ENCODE measurements around the gene ZFAND3.
A peak's percentile ranks its signal among the peaks of the same experiment; 100 is the strongest.

ZFAND3 gene

DNA sequence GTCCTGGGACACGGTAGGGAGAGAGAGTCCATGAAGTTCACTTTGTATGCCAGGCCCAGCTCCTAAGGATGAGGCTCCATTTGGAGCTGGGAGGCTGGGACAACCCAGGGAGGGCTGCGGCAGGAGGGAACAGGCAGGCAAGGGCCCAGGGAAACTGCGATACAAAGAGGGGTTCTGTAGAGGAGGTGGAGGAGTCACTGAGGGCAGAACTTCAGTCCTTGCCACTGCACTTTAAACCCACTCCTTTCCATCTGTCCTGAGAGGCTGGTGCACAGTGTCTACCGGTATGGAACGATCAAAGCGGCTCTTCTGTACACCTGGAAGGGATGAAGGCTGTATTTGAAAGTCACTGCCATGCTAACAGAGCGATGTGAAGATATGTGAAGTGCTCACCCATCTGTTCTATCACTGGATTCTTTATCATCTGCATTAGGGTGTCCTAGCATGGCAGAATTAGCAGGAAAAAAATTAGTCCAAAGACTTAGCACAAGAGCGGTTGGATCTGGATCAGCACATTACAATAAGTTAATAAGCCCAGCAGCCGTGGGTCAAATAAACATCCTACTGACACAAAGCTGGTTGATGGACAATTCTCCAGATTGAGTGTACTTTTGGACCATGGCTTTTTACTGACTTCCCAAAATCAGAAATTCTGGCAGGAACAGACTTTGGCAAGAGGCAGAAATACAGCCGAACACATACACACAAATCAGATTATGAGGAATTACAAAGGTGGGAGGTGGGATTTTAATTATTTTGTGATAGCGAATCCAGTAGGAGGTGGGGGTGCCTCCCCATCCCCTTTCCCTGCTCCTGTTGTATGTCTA, 20.9 kb upstream of the ZFAND3 start:
- no peak for DNase-seq (ENCODE audit: low read depth)

DNA sequence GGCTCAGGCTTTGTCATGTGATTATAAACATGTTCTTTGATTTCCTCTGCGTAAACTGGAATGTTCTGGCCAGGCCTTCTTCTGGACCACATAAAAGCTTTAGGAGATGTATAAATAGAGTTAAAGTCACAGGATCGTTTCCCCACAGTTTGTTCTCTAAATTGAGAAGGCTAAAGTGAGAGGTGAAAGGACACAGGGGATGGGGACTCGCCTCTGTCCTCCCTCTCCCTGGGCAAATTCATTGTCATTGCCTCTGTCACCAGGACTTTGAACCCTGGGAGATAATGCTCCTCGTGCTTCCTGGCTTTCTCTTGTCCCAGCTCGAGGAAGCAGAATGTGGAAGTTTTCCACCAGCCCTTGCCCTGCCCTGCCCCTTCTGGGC, 20.3 kb upstream of the ZFAND3 start:
- no peak for DNase-seq (ENCODE audit: low read depth)

DNA sequence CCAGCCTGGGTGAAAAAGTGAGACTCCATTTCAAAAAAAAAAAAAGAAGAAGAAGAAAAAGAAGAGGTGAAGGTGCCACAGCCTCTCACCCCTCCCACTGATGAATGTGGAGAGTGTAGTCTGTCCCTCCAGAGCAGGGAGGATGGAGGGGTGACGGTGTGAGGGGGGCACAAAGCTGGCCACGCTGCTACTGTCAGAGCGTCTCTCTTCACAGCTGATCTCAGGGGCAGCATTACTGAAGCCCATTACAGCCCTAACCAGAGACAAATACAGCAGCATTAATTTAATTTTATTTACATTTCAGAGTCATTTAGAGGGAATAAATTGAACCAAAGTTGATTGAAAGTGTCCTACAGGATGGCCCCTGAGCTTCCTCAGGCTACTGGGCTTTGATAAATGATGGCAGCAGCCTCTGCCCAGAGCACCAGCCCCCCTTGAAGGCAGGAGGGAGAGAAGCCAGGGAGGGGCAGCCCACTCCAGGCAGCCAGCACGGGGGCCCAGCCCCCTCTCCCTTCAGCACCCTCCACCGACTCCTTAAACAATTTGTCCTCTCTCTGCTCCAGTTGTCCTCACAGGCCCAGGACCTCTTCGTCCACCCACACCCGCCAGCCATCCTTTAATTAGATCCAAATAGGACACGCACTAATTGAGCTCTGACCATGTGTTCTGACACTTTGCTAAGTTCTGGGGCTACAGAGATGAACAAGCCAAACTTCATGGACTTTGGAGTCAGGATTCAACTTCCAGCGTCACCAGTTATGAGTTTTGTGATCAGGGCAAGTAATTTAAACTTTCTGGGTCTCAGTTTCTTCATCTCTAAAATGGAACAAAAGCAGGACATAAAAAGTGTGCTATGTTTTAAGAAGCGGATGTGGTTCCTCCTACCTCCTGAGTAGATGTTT, 18.6 kb upstream of the ZFAND3 start:
- no peak for DNase-seq (ENCODE audit: low read depth)

DNA sequence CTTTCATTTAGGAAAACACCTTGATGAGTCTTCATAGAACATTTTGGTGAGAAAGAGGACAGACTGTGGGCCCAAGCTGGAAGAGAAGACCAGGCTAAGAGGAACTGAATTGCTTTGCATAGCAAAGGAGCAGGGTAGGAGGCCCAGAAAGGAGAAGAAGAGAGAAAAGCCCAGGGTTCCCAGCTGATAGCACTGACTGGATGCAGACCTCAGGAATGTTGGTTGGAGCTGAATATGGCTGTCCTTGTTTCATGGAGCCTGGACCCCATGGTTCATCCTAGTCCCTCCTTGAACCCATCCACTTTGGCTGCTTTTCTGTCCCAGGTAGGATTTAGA, 18.0 kb upstream of the ZFAND3 start:
- no peak for DNase-seq (ENCODE audit: low read depth)

DNA sequence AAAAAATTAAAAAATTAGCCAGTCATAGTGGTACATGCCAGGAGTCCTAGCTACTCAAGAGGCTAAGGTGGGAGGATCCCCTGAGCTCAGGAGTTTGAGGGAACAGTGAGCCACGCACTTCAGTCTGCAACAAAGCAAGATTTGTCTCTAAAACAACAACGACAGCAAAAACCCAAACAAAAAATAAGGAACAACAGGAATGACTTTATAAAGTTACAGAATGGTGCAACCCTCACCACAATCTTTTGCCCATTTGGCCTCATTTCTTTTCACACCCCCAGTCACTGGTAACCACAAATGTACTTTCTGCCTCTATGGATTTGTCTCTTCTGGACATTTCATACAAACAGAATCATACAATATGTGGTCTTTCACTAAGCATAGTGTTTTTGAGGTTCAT, 16.7 kb upstream of the ZFAND3 start:
- no peak for DNase-seq (ENCODE audit: low read depth)

DNA sequence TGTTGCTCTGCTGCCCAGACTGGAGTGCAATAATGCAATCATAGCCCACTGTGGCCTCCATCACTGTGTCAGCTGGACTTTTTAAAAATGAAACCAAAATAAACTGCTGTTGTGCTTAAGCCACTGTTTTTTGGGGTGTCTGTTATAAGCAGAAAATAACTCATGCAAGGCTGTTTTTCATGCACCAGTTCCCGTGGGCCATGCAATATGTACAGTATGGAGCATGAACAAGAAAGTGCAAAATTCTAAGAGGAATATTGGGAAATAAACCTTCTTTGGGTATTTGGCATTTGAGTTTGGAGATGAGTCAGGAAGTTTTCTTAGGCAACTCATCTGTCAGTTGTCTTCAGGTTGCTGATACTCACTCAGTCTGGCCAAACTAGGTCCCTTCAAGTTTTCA, 14.9 kb upstream of the ZFAND3 start:
- DNase-seq (ENCODE audit: low read depth): no peak

DNA sequence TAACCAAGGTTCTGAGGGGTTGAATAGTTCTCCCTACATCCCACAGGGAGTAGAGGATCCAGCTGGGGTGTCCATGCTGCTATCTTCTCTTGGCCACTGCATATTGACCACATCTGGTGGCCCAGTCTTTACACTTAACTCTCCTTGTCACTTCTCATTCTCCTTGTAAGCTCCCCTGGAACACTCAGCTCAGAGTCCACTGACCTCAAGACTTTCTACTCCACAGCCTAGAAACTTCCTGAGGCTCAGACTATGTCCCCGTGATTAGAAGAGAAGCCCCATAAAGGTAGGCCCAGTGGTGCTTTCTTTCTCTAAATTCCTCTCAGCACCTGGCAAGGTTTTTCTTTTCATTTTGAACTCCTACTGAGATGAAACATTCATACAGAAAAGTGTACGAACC, 13.3 kb upstream of the ZFAND3 start:
- no peak for DNase-seq (ENCODE audit: low read depth)

DNA sequence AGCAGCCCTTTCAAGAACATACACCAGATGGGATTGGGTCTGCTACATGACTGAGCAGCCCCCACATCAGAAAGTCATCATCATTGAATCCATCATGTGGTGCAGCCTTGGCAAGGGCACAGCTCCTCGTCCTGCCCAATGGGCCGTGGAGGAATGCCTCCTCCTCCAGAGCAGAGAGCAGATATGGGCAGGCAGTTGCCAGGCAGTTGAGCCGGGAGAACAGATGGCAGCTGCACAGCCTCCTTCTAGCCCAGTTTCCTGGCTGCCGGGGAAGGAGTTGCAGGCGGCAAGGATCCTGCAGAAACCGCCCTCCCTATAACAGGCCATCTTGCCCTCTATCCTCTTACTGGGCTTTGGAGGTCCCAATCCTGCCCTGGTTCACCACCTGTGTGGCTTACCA, 11.9 kb upstream of the ZFAND3 start:
- no peak for DNase-seq (ENCODE audit: low read depth)

DNA sequence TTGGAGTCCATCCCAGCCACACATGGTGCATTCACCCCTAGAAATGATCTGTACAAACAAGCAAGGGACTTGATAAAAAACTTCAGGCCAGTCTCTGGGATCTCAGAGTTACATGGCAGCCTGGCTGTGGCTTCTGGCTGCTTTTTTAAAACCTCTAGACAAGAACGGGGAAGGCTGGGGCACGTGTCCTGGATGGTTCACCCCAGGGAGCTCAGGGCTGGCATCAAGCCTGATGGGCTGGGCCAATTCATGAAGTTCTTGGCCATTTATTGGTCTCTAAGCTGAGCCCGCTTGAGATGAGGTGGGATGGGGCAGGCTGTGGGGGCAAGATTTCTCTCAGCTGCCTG, 10.4 kb upstream of the ZFAND3 start:
- no peak for DNase-seq (ENCODE audit: low read depth)

DNA sequence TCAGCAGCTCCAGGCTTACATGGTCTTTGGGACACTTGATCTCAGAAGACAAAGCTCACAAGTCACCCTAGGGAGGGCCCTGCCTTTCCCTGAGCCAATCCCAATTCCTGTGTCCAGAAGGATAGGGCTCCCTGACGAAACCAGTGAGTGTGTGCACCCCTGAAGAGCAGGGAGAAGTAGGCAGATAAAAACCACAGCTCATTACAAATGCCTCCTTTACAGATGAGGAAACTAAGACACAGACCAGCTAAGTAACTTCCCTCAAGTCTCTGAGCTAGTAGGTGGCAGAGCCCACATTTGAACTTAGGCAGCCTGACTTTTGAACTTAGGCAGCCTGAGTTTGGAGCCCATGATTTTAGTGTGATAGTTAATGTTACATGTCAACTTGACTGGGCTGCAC, 6.7 kb upstream of the ZFAND3 start:
- no peak for DNase-seq (ENCODE audit: low read depth)

DNA sequence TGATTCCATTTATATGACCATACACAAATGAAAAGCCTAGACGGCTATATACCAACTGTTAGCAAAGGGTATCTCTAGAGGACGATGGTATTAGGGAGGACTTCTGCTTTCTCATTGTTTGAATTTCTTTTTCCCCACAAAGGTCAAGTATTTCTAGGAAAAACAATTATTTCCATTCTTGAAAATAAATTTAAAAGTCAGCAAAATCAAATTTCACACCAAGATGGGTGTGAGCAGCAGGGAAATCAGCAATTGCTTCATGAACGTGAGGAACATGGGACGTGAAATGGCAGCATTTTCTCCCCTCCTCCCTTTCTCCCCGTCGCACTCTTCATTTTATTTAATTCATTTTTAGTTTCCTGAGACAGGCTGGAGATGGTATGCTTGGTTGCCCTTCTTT, 5.2 kb upstream of the ZFAND3 start:
- DNase-seq (ENCODE audit: low read depth): no peak

DNA sequence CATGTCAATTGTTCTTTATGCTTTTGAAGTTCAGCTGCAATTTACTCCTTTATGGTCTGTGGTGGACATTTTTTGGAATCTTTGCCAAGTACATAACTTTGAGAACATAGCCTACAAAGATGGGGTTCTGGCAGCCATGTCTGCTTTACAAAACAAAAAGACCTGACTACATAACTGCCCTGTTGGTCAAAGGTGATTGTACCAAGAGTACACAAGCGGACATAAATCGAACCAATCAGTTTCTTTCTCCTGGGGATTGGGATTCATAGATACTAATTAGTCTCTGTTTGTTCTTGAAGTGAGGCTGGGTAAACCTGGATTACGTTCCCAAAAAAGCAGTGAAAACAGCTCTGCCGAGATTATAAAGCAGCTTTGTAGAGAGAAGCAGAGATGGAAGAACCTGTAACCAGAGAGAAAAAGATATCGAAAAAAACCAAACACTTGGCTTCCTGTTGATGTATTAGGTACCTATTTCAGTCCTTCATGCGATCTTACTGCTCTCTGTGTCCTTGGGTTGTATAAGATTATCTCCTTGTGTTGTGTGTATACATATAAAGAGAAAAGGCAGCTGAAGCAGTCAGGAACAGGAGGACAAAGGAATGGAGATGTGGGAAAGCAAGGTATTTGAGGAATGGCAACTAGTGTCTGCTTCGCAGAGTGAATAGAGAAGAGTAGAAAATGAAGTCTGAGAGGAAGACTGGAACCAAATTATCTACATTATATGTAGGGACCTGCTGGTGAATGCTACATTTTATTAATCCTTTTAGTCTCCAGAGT, 2.7 kb upstream of the ZFAND3 start:
- DNase-seq (ENCODE audit: low read depth): no peak

DNA sequence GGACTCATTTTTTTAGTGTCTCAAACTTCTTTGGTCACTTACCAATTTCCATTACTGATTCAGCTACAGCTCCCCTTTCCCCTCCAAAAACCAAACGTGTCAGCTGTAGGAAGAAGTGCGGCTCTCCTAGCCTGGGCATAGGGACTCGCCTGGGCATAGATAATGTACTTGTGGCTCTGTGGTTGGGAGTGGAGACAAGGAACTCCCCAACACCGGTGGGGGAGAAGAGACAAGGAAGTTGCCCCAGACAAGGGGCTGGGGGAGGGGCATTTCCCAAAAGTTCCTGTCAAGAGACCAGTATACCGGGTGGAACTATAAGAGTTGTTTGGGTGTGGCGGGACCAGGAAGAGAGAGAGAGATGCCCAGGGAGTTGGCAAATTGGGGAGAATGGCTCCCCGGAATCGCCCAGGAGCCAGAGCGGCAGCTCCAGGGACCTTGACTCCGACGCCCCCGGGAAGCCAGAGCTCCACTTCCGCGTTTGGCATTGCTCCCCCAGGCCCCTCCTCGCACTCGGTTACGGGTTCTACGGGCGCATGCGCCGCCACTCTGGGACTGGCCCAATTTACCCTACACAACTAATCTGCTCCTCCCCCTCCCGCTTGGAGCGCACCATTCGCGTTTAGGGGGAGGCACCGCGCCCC, 871 bp upstream of the ZFAND3 start:
- peak; percentile 92 for DNase-seq (ENCODE audit: low read depth)

DNA sequence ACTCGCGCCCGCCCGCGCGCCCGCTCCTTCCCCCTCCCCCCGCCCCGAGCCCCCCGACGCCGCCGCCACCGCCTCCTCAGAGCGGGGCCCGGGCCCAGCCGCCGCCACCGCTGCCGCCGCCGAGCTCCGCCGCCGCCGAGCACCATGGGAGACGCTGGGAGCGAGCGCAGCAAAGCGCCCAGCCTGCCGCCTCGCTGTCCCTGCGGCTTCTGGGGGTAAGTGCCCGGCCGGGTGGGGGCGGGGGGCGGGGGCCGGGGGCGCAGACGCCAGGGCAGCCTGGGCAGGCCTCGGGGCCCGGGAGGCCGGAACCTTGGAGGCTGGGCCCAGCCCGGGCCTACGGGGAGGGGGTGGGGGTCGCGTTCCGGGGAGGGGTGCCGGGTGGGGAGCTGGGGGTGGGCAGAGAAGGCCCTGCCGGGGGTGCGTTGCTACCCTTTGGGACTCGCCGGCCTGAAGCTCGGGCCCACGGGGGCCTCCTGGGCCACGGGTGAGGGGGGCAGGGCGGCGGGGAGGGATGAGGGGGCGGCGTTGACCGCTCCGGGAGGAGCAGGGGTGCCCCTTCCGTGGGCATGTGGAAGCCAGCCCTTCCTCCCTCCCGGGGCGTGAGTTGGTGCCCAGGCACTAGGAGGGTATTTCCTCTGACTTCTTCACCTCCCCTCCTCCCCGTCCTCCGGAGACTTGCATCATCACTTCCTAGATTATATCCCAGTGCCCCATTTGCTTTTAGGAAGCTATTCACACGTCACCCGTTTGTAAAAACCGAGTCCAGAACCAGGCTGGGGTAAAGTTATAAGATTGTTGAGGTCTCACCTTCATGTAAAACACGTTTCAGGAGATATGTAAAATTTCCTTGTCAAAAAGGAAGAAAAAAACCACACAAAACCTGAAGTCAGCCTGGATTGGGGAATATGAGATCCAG, 533 bp downstream of the ZFAND3 start:
- DNase-seq (ENCODE audit: low read depth): peak; percentile 47

DNA sequence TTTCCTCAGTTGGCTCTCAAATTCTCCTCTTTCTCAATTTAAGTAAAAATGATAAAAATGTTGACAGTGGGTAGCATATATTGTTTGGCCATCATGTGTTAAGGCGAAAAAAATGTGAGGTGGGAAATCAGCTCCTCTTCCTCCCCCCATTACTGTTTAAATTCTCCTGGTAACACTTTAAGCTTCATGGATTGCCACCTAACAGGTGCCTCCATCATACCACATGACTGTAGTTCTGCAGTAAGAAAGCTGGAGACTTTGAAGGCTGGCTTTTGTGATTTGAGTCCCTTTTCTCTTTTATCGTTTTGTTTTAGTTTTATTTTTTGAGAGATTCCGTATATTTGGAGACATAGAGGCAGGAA, 1.2 kb downstream of the ZFAND3 start:
- DNase-seq (ENCODE audit: low read depth): no peak

DNA sequence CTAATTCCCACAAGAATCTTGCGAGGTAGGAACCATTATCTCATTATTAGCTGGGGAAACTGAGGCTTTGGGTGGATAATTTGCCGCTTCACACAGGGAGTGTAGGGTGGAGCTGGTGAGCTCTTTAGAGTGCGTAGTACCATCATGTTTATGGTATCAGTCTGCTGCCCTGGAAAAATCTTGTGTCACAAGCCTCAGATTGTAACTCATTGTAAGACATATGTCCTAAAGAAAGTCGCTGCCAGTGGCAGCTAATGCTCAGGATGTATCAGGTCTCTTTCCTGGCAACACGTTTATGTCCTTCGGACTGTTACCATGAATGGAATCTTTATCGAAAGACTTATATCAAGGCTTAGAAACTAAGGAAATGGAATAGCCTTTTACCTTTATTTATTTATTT, 1.9 kb downstream of the ZFAND3 start:
- no peak for DNase-seq (ENCODE audit: low read depth)

DNA sequence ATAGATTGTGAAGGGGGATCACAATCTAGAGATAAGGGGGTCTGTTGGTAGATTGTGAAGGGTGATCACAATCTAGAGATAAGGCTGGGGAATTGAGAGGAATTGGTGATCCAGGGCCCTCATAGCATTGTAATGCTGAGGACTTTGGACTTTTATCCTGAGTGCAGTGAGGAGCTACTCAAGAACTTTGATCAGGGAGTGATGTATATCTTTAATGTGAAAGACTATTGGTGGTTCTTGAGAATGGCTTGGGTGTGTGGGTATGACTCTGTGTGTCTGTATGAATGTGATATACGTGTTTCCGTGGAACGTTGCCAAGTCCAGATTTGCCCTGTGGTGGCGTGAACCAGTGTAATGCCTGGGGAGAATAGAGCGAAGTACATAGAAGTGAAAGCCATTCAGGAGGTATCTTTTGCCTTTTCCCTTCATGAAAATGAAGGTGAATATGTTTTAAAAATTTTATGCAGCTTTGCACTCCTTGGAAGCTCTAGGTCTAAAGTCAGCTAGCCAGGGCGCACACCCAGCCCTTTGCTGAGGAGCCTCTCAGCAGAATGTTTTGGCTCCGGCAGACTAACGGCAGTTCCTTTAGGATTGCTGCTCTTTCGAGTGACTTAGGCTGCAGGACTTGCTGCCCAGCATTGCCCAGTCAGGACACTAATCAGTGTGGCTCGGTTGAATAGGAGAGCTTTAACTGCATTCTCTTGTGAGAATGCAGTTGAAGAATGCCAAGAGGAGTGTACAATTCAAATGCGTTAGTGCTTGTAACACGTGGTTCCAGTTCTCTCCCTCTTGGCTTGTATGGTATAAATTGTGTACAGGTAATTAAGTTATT, 3.5 kb downstream of the ZFAND3 start:
- no peak for DNase-seq (ENCODE audit: low read depth)

DNA sequence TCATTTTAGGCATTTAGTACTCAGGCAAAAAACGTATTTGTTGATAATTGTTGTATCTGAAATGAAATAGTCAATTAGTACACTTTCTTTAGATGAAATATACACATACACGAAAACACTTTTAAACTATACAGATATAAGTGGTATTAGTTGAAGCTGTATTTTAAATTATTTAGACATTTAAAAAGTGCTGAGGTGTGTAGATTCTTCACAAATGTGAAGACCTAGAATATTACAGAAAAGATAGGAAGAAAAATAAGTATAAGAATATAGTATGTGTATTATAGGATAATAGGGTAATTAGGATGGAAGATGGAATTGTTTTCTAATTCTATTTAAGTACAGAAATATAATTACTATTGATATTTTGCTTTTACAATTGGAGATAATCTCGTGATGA, 4.6 kb downstream of the ZFAND3 start:
- no peak for DNase-seq (ENCODE audit: low read depth)

DNA sequence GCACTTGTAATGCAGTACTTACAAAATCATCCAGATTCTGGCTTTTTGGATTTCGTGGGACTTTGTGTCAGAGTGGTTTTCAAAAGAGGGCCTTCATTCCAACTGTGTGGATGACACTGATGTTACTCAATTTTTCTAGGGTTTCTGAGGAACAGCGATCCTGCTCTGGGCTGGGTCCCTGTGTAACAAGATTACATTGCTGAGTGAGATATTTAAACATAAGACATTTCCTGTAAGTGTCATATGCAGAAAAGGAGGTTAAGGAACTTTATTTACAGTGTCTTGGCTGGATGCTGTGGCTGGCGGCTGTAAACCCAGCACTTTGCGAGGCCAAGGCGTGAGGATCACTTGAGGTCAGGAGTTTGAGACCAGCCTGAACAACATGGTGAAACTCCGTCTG, 6.7 kb downstream of the ZFAND3 start:
- no peak for DNase-seq (ENCODE audit: low read depth)

DNA sequence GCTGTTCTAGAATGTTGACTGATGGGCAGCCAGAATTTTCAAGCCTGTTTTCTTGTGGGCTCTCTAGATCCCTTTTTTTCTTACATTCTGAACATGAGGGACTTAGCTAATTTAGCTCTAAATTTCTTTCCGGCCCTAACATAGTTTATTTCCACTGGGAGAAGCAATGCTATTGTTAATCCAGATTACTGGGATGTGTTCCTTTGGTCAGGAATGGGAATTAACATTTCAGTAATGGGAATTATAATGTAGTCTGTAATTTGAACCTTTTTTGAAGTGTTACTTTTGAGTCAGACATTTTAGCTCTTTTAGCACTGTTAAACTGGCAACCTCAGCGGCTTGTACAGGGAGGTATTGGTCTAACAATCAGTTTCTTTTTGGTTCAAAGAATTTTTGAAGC, 7.5 kb downstream of the ZFAND3 start:
- no peak for DNase-seq (ENCODE audit: low read depth)
